IMR-90 (cell line): ENCODE results near the gene EPC1. TPM values are rescaled to one million over a fixed set of nuclear protein-coding genes. Genes with fewer than 3 reads are reported as not detected.

Experiments
- ATAC-seq: fragments of 200-7000 bp; cut with Tn5 transposase; 2 replicates; pipeline ENCODE4 v1.9.1; 2020; ENCODE audit warnings: low read depth, mild to moderate bottlenecking, moderate library complexity
- BruUV-seq: library from RNA; stranded (reverse); fragments of 400-500 nt; replicated peaks from 2 replicates; lab custom pipeline; 2021; lab: Mats Ljungman, UMichigan
- CTCF ChIA-PET: fragments of 300-600 bp; formaldehyde crosslinking; extraction: SDS; loops from one replicate; lab custom pipeline; 2021; ENCODE audit warnings: antibody characterized with exemption; lab: Yijun Ruan, JAX
- POLR2A ChIA-PET: fragments of 300-600 bp; sonication (Branson Sonifier 250); formaldehyde crosslinking; loops from one replicate; lab custom pipeline; 2022; ENCODE audit warnings: antibody characterized with exemption; ENCODE audit not compliant: unreplicated experiment; lab: Charles Lee
- DNase-seq: peaks from one replicate; pipeline ENCODE4 v3.0.0; 2013
- H2AFZ ChIP-seq: replicated peaks from 2 replicates; pipeline ENCODE3; 2013; ENCODE audit warnings: low read length, mild to moderate bottlenecking; ENCODE audit not compliant: poor library complexity
- H2AK5ac ChIP-seq: 2 replicates; pipeline ENCODE4 v1.6.1; 2013; ENCODE audit warnings: low read depth, low read length, inconsistent platforms
- H2AK9ac ChIP-seq: replicated peaks from 2 replicates; pipeline ENCODE3; 2013; ENCODE audit warnings: mild to moderate bottlenecking, low read depth, low read length, moderate library complexity; ENCODE audit not compliant: poor library complexity
- H2BK120ac ChIP-seq: 2 replicates; pipeline ENCODE4 v1.6.1; 2013; ENCODE audit warnings: low read depth, low read length, inconsistent platforms
- H2BK15ac ChIP-seq: 3 replicates; pipeline ENCODE4 v1.6.1; 2013; ENCODE audit warnings: low read depth, low read length, inconsistent platforms
- H2BK20ac ChIP-seq: 2 replicates; pipeline ENCODE4 v1.6.1; 2013; ENCODE audit warnings: low read depth, mild to moderate bottlenecking, inconsistent platforms, low read length, moderate library complexity
- H2BK5ac ChIP-seq: 2 replicates; pipeline ENCODE4 v1.6.1; 2013; ENCODE audit warnings: mild to moderate bottlenecking, low read depth, low read length, inconsistent platforms; ENCODE audit not compliant: poor library complexity, severe bottlenecking
- H3K14ac ChIP-seq: replicated peaks from 2 replicates; pipeline ENCODE4 v1.6.1; 2013; ENCODE audit warnings: low read depth, low read length, inconsistent platforms
- H3K18ac ChIP-seq: 2 replicates; pipeline ENCODE4 v1.6.1; 2013; ENCODE audit warnings: low read depth, low read length, control low read depth
- H3K23ac ChIP-seq: 2 replicates; pipeline ENCODE4 v1.6.1; 2013; ENCODE audit warnings: low read depth, low read length, inconsistent platforms
- H3K27ac ChIP-seq: 2 replicates; pipeline ENCODE4 v1.5.1; 2013; ENCODE audit warnings: mild to moderate bottlenecking, control low read depth, low read length; ENCODE audit not compliant: insufficient read depth
- H3K27me3 ChIP-seq: 2 replicates; pipeline ENCODE4 v1.6.1; 2013; ENCODE audit warnings: low read length; ENCODE audit not compliant: control insufficient read depth, insufficient read depth
- H3K36me3 ChIP-seq: 2 replicates; pipeline ENCODE4 v1.6.1; 2013; ENCODE audit warnings: low read length, mixed read lengths; ENCODE audit not compliant: control insufficient read depth, insufficient read depth
- H3K4ac ChIP-seq: 2 replicates; pipeline ENCODE4 v1.6.1; 2013; ENCODE audit warnings: low read depth, low read length, inconsistent platforms
- H3K4me1 ChIP-seq: 2 replicates; pipeline ENCODE4 v1.6.1; 2013; ENCODE audit warnings: low read length, mixed read lengths; ENCODE audit not compliant: control insufficient read depth, insufficient read depth
- H3K4me2 ChIP-seq: 2 replicates; pipeline ENCODE4 v1.6.1; 2013; ENCODE audit warnings: low read depth, mild to moderate bottlenecking, control low read depth, low read length, moderate library complexity
- H3K4me3 ChIP-seq: 2 replicates; pipeline ENCODE4 v1.5.1; 2013; ENCODE audit warnings: low read depth, mild to moderate bottlenecking, control low read depth, low read length, moderate library complexity; ENCODE audit not compliant: insufficient read depth
- H3K56ac ChIP-seq: 2 replicates; pipeline ENCODE4 v1.6.1; 2013; ENCODE audit warnings: low read length, inconsistent platforms; ENCODE audit not compliant: insufficient read depth; ENCODE audit errors: extremely low read depth
- H3K79me1 ChIP-seq, 2 experiments: 2 replicates each; pipeline ENCODE4 v1.6.1; 2013; ENCODE audit warnings: low read length in 2 of 2, inconsistent platforms in 1 of 2, low read depth in 1 of 2
- H3K9ac ChIP-seq: 2 replicates; pipeline ENCODE4 v1.6.1; 2013; ENCODE audit warnings: low read depth, low read length, control low read depth
- H3K9me1 ChIP-seq: 2 replicates; pipeline ENCODE4 v1.6.1; 2013; ENCODE audit warnings: low read length, inconsistent platforms; ENCODE audit not compliant: insufficient read depth
- H3K9me3 ChIP-seq: 2 replicates; pipeline ENCODE4 v1.6.1; 2013; ENCODE audit warnings: low read length; ENCODE audit not compliant: control insufficient read depth, insufficient read depth
- H4K20me1 ChIP-seq: 2 replicates; pipeline ENCODE4 v1.6.1; 2013; ENCODE audit warnings: low read length, inconsistent platforms; ENCODE audit not compliant: insufficient read depth
- H4K5ac ChIP-seq: 2 replicates; pipeline ENCODE4 v1.6.1; 2013; ENCODE audit warnings: mild to moderate bottlenecking, low read depth, low read length, control low read depth
- H4K8ac ChIP-seq, 2 experiments: 2 replicates each; pipeline ENCODE4 v1.6.1; 2013; ENCODE audit warnings: low read depth in 2 of 2, low read length in 2 of 2, control low read depth in 1 of 2, inconsistent platforms in 1 of 2
- H4K91ac ChIP-seq: 2 replicates; pipeline ENCODE4 v1.6.1; 2013; ENCODE audit warnings: low read depth, low read length, inconsistent platforms; ENCODE audit not compliant: insufficient read depth
- MAZ ChIP-seq: IDR thresholded peaks from 2 replicates; pipeline ENCODE4 v1.6.1; 2012; ENCODE audit warnings: low read depth, mild to moderate bottlenecking, low read length, improper control_type of control experiment, moderate library complexity, borderline replicate concordance
- NFE2L2 ChIP-seq: fragments of 150-350 bp; IDR thresholded peaks from 2 replicates; pipeline ENCODE4 v1.6.1; 2016; ENCODE audit warnings: low read depth, mild to moderate bottlenecking, low read length
- RCOR1 ChIP-seq: IDR thresholded peaks from 2 replicates; pipeline ENCODE4 v1.6.1; 2012; ENCODE audit warnings: mild to moderate bottlenecking, low read length, improper control_type of control experiment; ENCODE audit not compliant: insufficient replicate concordance
- RFX5 ChIP-seq: IDR thresholded peaks from 2 replicates; pipeline ENCODE4 v1.8.0; 2012; ENCODE audit warnings: low read depth, mild to moderate bottlenecking, low read length, moderate library complexity
- WGBS, 2 experiments: methylation state at CpG; one replicate each; pipeline versions ENCODE4 v1.1.5 to v1.1.7; 2013; ENCODE audit warnings: missing lambda C conversion rate in 2 of 2; ENCODE audit not compliant: insufficient read length in 1 of 2; ENCODE audit errors: extremely low coverage in 2 of 2; 5-methylcytosine and 5-hydroxymethylcytosine counted together
- dilution Hi-C: fragments of 300-500 bp; cut with HindIII; formaldehyde crosslinking; loops from one replicate; pipeline ENCODE4 v1.14.3; 2018; ENCODE audit warnings: low sequenced_read_pairs; ENCODE audit not compliant: unreplicated experiment
- in situ Hi-C: fragments of 300-500 bp; cut with MboI; formaldehyde crosslinking; loops from 3 replicates; pipeline ENCODE4 v1.14.3; 2019; ENCODE audit warnings: low sequenced_read_pairs, inconsistent platforms, mixed read lengths
- intact Hi-C: fragments of 100-400 bp; cut with micrococcal nuclease; formaldehyde crosslinking; loops from 2 replicates; pipeline ENCODE4 v1.10.0; 2022
- polyA plus RNA-seq, 3 experiments: library from polyadenylated mRNA; depleted of rRNA; stranded (reverse); fragments of >200 nt; gene quantifications; 2 replicates each; pipeline ENCODE4 v1.2.3, GENCODE V29; 2012; ENCODE audit warnings: low replicate concordance in 1 of 3
- total RNA-seq: library from RNA; depleted of rRNA; stranded (reverse); fragments of >200 nt; gene quantifications from 2 replicates; pipeline ENCODE4 v1.2.3, GENCODE V29; 2012

EPC1 gene
- total and polyA plus RNA-seq, 2 of the 4 experiments (the other 2 are of a cell fraction) = 21.9 to 23.5 TPM

- no peak overlapping the region for H3K56ac ChIP-seq
- no peak overlapping the region for H3K23ac ChIP-seq
- H3K27ac ChIP-seq = no peak overlapping the region
- H3K27me3 ChIP-seq = no peaks in the 10 kb centered on the region; the same call in 1 of the 2 replicates
- no peaks in the 10 kb centered on the region for H3K79me1 ChIP-seq
- no peak overlapping the region for H2AFZ ChIP-seq
- H2AK5ac ChIP-seq = no peak overlapping the region
- no peak overlapping the region for H3K4me3 ChIP-seq
- no peak overlapping the region for H4K91ac ChIP-seq
- no peaks in the 10 kb centered on the region for H4K20me1 ChIP-seq
- H3K14ac ChIP-seq = no peak overlapping the region
- H2BK20ac ChIP-seq = no peak overlapping the region
- no peak overlapping the region for H4K5ac ChIP-seq
- no peak overlapping the region for H2BK15ac ChIP-seq
- no peak for DNase-seq
- no peak overlapping the region for H4K8ac ChIP-seq
- H3K18ac ChIP-seq = no peak overlapping the region
- no peak overlapping the region for H2AK9ac ChIP-seq
- in situ Hi-C loops = no loop called here
- H2BK5ac ChIP-seq = no peak overlapping the region
- H3K9me1 ChIP-seq = no peaks in the 10 kb centered on the region
- no peaks in the 10 kb centered on the region for H3K9me3 ChIP-seq
- ChIA-PET POLR2A (interaction anchor here (0.6 kb wide), 1 partner anchor 21 kb away, joined by 3 read pairs; no protein-coding TSS in a partner anchor), CTCF (no interaction called here)
- TF ChIP-seq RCOR1 = no peak
- no peak for TF ChIP-seq NFE2L2
- TF ChIP-seq MAZ = no peak
- no peak for TF ChIP-seq RFX5
- intact Hi-C loops = no loop called here
- H3K9ac ChIP-seq = no peak overlapping the region
- H2BK120ac ChIP-seq = no peak overlapping the region
- H3K36me3 ChIP-seq = no peaks in the 10 kb centered on the region
- BruUV-seq = no TSS peak
- H3K4me2 ChIP-seq = no peak overlapping the region
- ATAC-seq = no peak
- no peaks in the 10 kb centered on the region for H3K4me1 ChIP-seq
- dilution Hi-C loops = no loop called here
- no peak overlapping the region for H3K4ac ChIP-seq
- no CpG with 5 or more reads among the region's 3 CpGs for WGBS, 2 experiments
Measured at GRCh38 chr10:32244421-32245207, 102.3 kb downstream of the EPC1 start.
